Measurements from ENCODE around the gene SIN3B. TPM values are rescaled to one million over a fixed set of nuclear protein-coding genes. Genes with fewer than 3 reads are reported as not detected.
A peak's percentile ranks its signal among the peaks of the same experiment; 100 is the strongest.
"Not testable (repeated sequence)": the region's sequence is repeated elsewhere in the genome, so short reads cannot be mapped to it uniquely, and the experiment has no call there.

Gene SIN3B
- total RNA-seq, 1 experiment from 2014 or later: 23.8 TPM

DNA sequence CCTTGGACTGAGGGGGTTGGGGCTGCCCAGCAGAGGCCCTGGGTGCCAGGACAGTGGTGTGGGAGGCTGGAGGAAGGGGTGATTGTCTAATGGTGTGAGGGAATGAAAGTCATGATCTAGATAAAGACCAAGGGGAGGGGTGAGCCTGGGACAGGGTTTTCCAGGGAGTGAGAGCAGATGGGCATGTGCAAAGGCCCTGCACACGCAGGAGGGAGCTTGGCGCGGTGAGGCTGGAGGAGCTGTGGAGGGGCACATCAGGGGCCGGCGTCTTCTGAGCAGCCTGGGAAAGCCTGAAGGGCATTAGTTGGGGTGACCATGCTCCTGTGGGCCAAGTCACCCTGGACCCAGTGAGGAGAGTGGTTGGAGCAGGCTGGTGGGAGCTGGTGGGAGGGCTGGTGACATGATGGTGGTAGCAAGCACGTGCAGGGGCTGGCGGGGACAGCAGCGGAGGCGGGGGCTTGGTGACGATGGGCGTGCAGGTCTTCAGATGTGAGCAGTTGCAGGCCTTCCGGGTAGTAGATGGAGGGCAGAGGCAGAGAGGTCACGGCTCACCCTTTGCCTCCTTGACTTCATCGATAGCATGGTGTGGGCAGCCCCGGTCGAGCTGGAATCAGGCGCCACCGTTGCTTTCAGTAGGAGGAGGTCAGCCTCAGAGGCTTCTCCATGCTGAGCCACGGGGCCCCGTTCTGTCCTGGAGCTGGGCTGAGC, 39.4 kb downstream of the SIN3B start:
- no peak for DNase-seq (ENCODE audit: low spot score)

DNA sequence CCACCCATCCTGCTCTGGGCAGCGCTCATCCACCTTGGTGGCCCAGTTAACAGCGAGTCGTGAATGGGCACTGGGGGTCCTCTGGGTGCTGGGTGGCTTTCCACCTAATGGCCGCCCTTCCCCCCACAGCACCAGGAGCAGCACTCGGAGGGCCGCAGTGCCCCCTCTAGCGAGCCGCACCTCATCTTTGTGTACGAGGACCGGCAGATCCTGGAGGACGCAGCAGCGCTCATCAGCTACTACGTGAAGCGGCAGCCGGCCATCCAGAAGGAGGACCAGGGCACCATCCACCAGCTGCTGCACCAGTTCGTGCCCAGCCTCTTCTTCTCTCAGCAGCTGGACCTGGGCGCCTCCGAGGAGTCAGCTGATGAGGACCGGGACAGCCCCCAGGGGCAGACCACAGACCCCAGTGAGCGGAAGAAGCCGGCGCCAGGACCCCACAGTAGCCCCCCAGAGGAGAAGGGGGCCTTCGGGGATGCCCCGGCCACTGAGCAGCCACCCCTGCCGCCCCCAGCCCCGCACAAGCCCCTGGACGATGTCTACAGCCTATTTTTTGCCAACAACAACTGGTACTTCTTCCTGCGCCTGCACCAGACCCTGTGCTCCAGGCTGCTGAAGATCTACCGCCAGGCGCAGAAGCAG, 40.3 kb downstream of the SIN3B start:
- DNase-seq (ENCODE audit: low spot score): no peak

DNA sequence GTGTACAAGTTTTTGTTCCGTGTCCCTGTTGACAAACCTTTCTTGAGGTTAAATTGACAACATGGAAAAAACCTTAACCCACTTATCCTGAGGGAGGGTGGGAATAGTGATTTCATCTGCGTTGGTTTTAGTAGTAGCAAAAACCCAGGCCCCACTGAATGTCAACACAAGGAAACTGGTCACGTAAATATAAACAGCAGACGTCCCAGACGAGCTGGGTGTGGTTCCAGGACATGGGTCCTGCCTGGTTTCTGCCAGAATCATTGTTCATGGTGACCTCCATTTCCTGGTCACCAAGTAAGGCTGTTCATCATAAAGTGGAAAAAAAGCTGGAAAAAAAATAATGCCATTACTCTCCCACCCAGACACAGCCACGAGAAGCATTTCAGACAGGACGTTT, 42.7 kb downstream of the SIN3B start:
- no peak for DNase-seq (ENCODE audit: low spot score)

DNA sequence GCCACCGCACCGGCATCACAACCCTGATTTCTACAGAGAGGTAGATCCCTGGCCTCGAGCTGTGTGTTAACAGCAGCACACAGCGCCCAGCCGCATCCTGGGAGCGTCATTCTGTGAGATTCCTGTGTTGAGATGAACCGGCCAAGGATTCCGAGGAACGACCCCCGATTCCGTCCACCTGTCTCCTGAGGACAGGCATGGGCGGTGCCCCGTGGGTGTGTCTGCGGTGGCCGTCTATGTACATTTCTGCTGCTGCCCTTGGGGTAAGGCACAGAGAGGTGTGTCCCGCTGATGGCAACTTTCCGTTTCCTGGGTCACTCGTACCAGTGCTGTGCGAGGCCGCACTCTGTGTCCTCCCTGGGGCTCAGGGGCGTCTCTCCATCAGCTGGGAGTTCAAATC, 43.5 kb downstream of the SIN3B start:
- no peak for DNase-seq (ENCODE audit: low spot score)

DNA sequence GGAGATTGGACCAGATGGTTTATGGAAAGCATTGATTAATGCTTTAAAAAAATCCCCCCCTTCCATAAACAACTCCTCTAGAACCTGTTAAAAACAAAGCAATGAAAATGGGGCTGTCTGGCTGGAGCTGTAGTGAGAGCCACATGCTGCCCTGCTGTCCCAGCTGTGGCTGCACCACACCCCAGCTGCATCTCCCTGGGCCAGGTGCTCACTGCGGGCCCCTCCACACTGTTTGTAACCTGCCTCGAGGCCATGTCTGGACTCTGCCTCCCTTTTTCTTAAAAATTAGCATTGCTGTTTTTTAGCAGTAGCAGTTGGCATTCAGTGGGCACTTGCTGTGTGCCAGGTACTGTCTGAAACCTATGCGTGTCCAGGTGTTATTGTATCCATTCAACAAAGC, 44.4 kb downstream of the SIN3B start:
- no peak for DNase-seq (ENCODE audit: low spot score)

DNA sequence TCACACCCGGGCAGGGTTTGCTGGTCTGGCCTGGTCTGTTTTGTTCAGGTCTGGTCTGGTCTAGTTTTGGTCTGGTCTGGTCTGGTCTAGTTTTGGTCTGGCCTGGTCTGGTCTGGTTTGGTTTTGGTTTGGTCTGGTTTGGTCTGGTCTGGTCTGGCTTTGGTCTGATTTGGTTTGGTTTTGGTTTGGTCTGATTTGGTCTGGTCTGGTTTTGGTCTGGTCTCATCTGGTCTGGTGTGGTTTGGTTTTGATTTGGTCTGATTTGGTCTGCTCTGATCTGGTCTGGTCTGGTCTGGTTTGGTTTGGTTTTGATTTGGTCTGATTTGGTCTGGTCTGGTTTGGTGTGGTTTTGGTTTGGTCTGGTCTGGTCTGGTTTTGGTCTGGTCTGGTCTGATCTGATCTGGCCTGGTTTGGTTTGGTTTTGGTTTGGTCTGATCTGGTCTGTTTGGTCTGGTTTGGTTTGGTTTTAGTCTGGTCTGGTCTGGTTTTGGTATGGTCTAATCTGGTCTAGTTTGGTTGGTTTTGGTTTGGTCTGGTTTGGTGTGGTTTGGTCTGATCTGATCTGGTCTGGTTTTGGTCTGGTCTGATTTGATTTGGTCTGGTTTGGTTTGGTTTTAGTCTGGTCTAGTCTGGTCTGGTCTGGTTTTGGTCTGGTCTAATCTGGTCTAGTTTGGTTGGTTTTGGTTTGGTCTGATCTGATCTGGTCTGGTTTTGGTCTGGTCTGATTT, 45.2 kb downstream of the SIN3B start:
- no peak for DNase-seq (ENCODE audit: low spot score)

DNA sequence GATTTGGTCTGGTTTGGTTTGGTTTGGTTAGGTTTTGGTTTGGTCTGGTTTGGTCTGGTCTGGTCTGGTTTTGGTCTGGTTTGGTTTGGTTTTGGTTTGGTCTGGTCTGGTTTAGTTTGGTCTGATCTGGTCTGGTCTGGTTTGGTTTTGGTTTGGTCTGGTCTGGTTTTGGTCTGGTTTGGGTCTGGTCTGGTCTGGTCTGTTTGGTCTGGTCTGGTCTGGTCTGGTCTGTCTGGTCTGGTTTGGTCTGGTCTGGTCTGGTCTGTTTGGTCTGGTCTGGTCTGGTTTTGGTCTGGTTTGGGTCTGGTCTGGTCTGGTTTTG, 45.7 kb downstream of the SIN3B start:
- not testable (repeated sequence) for DNase-seq (ENCODE audit: low spot score)

DNA sequence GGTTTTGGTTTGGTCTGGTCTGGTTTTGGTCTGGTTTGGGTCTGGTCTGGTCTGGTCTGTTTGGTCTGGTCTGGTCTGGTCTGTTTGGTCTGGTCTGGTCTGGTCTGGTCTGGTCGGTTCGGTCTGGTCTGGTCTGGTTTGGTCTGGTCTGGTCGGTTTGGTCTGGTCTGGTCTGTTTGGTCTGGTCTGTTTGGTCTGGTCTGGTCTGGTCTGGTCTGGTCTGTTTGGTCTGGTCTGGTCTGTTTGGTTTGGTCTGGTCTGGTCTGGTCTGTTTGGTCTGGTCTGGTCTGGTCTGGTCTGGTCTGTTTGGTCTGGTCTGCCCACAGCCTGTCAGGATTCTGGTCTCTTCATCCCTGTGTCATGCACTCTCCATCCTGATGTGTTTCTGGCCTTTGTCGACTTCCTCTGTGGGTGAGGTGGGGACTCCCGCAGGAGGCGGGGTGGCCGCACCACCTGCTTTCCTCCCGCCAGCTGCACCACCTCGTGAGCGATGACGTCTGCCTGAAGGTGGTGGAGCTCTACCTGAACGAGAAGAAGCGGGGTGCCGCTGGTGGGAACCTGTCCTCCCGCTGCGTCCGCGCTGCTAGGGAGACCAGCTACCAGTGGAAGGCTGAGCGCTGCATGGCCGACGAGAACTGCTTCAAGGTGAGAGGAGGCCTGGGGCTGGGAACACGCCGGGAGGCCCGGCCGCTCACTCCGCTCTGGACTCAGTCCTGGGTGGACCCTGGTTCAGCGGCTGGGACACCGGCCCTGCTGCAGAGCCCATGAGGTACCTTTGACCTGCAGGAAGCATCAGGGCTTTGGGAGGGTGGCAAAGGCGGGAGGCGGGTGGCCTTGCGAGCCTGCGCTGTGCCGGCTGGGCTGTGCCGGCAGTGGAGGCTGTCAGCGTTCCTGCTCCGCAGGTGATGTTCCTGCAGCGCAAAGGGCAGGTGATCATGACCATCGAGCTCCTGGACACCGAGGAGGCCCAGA, 46.7 kb downstream of the SIN3B start:
- no peak for DNase-seq (ENCODE audit: low spot score)

DNA sequence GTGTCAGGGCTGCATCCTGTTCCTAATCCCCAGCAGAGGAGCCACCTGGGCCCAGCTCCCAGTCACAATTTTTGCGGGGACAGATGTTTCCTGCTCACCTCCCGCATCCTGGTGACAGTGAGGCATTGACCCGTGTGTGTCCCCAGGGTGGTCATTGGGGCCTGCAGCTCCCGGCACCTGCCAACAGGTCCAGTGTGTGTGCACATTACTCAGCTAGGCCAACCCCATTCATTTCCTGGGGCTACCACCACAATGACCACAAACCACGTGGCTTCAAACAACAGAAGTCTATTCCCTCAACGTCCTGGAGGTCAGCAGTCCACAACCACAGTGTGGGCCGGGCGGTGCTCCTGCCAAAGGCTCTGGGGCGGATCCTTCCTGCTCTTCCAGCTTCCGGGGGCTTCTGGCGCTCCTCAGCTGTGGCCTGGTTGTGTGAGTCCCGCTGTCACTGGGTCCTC, 47.7 kb downstream of the SIN3B start:
- peak; percentile 37 for DNase-seq (ENCODE audit: low spot score)

DNA sequence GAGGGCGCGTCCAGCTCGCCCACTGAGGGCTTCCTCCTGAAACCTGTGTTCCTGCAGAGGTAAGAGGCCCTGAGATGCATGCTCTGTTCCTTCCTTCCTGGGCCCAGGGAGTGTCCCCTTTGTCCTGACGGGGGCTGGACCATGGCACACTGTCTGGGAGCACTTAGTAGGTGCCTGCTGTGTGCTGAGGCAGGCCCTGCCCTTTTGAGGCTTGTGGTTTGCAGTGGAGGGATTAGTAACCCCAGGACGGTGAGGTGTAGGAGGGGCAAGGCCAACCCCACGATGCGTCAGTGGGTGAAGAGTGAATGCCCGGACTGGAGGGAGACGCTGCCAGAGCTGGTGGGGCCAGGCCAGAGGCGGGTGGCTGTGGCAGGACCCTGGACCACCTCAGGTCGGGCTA, 48.4 kb downstream of the SIN3B start:
- no peak for DNase-seq (ENCODE audit: low spot score)

DNA sequence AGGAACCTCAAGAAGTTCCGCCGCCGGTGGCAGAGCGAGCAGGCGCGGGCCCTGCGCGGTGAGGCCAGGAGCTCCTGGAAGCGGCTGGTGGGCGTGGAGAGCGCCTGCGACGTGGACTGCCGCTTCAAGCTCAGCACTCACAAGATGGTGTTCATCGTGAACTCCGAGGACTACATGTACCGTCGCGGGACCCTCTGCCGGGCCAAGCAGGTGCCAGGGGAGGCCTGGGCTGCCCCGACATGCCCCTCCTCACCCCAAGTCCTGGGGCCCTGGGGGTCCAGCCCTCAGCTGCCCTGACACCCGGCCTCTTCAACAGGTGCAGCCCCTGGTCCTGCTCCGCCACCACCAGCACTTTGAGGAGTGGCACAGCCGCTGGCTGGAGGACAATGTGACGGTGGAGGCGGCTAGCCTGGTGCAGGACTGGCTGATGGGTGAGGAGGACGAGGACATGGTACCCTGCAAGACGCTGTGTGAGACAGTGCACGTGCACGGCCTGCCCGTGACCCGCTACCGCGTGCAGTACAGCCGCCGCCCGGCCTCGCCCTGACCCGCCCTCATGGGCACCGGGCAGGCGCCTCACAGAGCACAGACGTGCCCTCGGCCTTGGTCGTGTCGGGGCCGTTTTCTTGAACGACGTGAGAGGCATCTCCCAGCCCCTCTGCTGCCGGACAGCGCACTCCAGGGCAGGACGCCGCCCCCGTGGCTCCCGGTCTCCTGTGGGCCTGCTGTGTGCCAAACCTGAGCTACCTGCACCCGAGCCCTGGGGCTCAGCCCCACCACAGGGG, 49.2 kb downstream of the SIN3B start:
- no peak for DNase-seq (ENCODE audit: low spot score)

DNA sequence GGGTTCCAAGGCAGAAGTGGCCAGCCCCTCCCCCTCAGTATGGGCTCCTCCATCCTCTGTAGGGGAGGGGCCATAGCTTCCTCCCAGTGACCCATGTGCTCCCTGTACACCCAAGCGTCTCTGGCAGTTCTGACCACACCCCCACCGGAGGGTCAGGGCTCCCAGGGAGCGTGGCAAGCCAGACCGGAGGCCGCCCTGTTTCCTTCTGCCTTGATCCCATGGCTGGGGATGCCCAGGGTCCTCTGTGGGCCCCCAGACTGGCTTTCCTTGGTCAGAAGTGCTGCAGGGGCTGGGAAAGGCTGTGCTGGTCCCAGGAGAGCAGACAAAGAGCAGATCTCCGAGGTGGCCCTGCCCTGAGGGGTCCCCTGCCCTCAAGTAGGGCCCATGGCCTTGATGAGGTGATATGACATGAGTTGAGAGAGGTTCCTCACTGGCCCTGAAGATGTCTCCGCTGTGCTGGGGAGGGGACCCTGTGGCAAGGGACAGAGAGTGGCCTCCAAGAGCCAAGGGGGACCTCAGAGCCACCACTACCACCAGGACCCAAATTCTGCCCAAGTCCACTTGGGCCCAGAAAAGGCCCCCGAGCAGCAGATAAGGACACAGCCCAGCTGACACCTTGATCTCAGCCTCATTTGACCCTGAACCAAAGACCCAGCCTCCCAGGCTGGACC, 51.8 kb downstream of the SIN3B start:
- DNase-seq (ENCODE audit: low spot score): no peak

DNA sequence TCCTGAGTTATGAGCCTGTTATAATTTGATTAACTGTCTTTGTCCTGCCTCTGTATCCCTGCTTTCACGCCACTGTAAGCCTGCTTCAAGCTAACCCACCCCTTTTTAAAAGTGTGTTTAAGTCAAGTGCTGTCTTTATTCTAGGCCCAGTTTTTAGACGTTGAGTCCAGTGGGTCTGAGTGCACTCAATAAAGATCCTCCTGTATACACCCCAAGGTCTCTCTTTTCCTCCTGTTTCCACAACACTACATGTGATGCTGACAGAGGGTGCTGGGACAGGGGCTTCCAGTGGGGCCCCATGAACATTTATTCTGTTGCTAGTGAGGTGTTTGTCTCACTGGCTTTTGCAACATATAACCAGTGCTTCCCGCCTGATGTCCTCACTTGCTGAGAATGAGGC, 52.9 kb downstream of the SIN3B start:
- no peak for DNase-seq (ENCODE audit: low spot score)

DNA sequence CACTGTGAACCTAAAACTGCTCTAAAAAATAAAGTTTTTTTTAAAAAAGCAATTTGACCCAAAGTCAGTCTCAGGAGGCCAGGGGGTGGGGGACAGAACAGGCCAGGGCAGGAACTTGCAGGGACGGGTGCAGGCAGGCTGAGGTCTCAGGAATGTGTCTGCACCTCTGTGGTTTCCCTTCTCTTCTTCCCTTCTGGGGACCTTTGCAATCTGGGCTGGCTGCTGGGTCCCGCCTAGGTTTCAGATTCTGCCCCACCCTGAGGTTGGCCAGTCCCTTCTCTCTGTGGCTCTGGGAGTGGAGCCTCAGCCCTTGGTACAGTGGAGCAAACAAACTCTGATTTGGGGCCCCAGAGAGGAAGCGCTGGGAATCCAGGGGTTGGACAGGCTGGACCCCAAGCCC, 54.3 kb downstream of the SIN3B start:
- DNase-seq (ENCODE audit: low spot score): no peak

DNA sequence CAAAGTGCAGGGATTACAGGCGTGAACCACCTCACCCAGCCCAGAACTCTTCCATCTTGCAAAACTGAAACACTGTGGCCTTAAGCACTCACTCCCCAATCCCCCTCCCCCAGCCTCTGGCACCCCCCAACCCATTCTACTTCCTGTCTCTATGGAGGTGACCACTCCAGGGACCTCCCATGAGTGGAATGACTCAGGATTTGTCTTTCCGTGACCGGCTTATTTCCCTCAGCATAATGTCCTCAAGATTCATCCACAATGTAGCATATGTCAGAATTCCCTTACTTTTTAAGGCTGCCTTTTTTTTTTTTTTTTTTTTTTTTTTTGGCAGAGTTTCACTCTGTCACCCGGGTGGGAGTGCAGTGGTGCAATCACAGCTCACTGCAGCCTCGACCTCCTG, 56.0 kb downstream of the SIN3B start:
- DNase-seq (ENCODE audit: low spot score): no peak

DNA sequence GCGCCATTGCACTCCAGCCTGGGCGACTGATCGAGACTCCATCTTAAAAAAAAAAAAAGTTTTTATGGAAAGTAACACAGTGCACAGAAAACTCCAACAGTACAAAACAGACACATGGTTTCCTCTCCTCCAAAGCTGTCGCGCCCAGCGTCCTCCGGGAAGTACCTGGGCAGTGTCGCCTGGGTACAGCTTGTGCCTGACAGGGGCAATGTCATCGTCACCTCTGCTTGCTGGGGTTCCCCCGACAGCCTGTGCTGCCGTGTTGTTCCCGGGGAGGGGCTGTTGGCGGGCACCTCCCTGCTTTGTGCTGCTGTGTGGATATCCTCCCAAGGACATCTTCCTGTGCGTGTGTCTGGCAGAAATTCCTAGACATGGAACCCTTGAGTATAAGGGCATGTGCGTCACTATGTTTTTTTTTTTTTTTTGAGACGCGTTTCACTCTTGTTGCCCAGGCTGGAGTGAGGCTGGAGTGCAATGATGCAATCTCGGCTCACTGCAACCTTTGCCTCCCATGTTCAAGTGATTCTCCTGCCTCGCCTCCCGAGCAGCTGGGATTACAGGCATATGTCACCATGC, 57.2 kb downstream of the SIN3B start:
- DNase-seq (ENCODE audit: low spot score): no peak

DNA sequence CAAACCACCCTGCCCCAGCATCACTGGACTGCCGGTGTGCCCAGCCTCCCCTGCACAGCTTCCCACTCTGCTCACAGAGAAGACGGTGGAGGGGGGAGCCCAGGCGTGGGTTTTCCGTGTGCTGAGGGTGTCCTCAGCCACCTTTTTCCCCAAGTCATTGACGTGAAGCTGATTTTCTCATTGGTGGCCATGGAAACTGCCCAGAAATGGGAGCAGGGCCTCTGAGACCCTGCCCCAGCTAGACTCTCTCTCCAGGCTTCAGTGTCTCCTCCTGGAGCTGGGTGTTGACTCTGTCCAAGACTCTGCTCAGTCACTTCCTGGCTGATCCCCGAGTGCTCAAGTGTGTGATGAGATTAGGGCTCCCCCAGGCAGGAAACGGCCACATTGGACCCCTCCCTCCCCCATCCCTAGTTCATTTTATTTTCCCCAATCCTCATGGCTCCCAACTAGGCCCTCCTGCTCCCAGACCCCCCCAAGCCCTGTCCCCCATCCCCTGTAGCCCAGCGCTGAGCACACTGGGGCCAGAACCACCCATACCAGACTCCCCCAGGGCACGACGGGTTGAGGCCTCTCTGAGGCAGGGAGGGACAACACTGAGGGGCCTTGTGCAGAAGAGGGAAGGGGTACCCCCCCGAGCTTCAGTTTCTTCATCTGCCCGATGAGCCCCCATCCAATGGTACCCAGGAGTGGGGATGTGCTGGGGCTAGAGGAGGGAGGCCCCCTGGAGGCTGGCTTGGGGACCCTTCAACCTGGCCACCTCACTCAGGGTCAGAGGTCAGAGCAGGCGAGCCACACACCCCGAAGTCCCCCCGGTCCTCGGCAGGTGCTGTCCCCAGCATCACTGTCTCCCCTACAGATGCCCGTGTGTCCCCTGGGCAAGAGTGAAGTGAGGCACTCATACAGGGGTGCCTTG, 58.4 kb downstream of the SIN3B start:
- no peak for DNase-seq (ENCODE audit: low spot score)

DNA sequence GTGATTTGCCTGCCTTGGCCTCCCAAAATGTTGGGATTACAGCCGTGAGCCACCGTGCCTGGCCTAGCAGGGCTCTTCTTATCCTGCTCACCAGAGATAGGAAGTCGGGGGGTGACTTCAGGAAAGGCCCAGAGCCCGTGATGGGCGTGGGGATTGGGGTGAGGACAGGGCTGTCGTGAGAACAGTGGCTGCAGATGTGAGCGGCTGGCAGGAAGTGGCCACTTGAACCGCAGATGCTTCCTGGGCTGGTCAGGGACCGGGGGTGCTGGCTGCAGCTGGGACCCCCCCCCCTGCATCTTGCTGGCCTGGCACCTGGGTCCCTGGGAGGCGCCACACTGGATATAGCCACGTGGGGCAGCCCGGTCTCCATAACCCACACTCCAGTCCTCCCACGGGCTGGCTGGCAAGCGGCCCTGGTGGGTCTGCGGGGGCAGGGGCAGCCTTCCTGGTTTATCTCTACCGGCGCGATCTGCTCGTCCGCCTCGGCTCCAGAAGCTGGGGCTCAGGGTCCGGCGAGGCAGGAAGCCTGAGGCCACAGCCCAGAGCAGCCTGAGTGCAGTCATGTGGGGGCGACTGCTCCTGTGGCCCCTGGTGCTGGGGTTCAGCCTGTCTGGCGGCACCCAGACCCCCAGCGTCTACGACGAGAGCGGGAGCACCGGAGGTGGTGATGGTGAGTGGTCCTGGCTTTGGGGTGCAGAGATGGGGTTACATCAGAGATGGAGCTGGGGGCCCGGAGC, 59.6 kb downstream of the SIN3B start, which contains the start of gene F2RL3:
TSS of gene F2RL3 (plus strand) at position 371 of the 737 bp plus-strand sequence. CDS start at position 562, 191 bp downstream.
- no peak for DNase-seq (ENCODE audit: low spot score)
